Parietal lobe (tissue), 2 donors: Measurements from ENCODE around the gene ERAL1. TPM values are rescaled to one million over a fixed set of nuclear protein-coding genes. Genes with fewer than 3 reads are reported as not detected.

Source experiments
- small RNA-seq: library from RNA; depleted of rRNA; stranded (forward); fragments of <200 nt; gene quantifications from one replicate; pipeline ENCODE3, GENCODE V24; 2014; ENCODE audit warnings: low replicate concordance
- total RNA-seq: library from RNA; depleted of rRNA; stranded (reverse); fragments of >200 nt; gene quantifications from one replicate; pipeline ENCODE4 v1.2.3, GENCODE V29; 2014

The ERAL1 gene
- 36.6 TPM for total RNA-seq

DNA sequence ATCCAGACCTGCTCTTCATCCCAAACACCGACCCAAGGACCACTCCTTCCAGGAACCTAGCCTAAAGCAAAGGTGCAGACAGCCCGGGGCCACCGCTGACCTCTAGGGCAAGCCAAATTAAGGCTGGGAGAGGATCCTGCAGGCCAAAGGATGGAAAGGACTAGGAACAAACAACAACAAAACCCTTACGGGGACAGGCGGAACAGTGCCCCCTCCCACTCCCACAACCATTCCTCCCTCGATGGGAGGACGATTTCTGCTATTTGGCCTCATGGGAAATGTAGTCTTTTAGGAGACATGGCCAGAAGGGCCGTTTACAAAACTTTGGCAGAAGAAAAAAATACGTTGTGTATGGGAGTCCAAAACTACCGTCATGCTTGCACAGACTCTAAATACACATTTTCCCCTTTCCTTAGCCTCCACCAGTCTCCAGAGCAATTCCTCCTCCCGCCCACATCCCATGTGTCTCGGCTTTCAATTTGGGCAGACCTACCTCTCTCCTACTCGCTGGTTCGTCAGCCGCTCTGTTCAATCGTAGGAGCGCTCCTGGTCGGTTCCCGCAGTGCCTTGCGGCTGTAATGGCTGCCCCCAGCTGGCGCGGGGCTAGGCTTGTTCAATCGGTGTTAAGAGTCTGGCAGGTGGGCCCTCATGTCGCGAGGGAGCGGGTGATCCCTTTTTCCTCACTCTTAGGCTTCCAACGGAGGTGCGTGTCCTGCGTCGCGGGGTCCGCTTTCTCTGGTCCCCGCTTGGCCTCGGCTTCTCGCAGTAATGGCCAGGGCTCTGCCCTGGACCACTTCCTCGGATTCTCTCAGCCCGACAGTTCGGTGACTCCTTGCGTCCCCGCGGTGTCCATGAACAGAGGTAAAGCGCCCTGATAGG is at the start of gene ERAL1:
ERAL1 (plus strand) TSS at position 560 of the 879 bp plus-strand sequence; CDS start at position 579, 19 bp downstream.

DNA sequence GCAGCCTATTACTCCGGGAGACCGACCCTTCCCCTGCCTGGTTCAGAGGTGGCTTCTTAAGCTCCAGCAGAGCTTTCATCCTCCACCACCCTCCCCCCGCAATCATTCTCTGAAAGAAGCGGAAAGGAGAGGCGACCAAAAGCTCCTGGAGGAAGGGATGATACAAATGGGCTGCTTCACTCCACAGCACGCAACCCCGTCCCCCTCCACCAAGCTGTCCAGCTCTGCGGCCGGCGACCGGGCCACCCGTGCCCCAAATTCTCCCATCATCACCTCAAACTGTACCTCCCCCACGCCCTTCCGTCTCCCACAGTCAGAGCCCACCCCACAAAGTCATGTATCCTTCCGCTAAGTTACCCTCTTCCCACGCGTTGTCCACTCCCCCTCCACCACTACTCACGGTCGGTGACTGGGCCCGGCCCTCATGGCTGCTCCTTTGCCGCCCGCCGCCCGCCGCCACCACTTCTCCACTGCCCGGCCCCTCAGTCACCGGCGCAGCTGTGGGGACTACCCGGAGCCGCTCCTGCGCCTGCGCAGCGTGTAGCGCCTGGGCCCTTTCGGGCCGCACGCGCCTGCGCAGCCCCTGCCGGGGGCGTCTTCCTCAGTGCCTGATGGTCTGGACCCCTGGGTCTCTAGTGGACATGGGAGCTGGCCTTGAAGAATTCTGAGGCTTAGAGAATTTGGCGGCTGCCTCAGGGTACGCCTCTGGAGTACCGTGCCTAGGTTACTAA is 12.4 kb upstream of the ERAL1 start, which contains the start of gene FAM222B:
FAM222B (minus strand) TSS at position 509 of the 731 bp plus-strand sequence. CDS start 76,123 bp downstream, outside the sequence.

DNA sequence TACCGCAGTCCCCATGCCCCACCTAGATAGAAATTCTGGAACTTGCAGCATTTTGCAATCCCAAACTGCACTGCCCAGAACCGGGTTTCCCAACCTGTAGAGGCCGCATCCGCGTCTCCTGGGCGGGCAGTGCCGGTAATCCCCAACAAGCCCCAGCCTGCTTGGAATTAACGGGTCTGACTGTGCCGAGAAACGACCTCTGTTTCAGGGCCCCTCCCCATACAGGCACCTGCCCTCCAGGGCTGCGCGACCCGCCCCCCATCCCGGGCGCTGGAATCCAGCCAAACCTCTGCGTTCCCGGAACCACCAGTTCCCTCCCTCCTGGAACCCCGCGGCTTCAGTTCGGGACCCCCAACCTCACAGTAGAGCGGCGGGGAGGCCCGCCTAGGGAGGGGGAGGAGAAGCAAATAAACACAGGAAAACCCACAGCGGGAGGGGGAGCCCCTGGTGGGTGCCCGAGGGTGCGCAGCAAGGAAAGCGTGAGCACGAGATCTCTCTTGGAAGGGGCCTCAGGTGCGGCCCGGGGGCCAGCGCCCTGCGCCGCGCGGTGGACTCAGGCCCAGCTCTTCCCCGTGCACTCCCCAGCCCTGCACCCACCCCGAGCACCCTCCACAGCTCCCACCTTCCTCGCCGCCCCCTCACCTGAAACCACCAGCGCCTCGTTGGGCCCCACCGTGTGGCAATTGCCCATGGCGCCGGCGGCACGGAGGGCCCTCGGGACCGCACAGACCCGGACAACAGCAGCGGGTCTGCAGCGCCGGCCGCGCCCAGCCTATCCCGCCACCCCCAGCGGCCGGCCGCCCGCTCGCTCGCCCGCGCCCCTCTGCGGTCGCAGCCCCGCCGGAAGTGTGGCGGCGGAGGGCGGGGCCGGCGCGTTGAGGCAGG is 42.3 kb downstream of the ERAL1 start, which contains the start of gene FLOT2:
FLOT2 (minus strand) TSS at position 850 of the 885 bp plus-strand sequence; CDS start at position 691, 159 bp downstream.

DNA sequence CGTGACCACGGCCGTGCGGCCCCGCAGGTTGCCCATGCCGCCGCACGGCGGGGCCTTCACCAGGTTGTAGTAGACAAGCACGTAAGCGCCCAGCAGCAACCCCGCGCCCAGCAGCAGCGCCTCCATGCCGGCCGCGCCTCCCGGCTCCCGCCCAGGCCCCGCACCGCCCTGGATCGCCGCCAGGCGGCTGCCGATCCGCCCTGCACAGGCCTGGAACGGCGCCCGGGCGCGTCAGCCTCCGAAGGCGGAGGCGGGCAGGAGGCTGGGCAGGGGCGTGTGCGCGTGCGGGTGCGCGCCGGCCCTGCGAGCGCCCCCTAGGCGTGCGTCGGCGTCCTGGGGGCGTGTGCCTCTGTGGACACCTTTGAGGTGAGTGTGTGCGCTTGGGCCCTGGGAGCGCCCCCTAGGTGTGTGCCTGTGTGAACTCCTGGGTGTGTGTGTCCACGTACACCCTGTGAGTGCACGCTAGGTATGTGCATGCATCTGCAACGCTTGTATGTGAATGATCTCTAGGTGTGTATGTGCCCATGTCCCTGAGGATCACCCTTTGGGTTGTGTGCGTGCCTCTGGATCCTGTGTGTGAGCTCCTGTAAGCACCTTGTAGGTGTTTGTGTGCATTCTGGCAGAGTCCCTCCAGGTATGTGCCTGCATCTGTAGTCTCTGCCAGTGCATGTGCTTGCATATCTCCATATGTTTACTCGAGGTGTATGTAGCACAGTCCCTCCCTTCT is 48.2 kb downstream of the ERAL1 start, which contains the start of gene DHRS13:
DHRS13 (minus strand) TSS at position 261 of the 727 bp plus-strand sequence; CDS start at position 126, 135 bp downstream.

Small RNAs within 50 kb of the gene (small RNA-seq; reads per million reads assigned to genes)
- not detected for gene RF00019

Other genes with a start within 250 kb of the ERAL1 start
- gene RSKR, start 240.8 kb upstream of the ERAL1 start, total RNA-seq: 62.0 TPM
- gene BLTP2, start 209.9 kb upstream of the ERAL1 start, total RNA-seq: 200 TPM
- 36.0 TPM for gene SDF2, start 193.1 kb upstream of the ERAL1 start, total RNA-seq
- gene SUPT6H, start 192.8 kb upstream of the ERAL1 start, total RNA-seq: 67.0 TPM
- gene PROCA1, start 143.1 kb upstream of the ERAL1 start, total RNA-seq: 5.0 TPM
- 15.3 TPM for gene RAB34, start 137.1 kb upstream of the ERAL1 start, total RNA-seq
- gene RPL23A, start 135.0 kb upstream of the ERAL1 start, total RNA-seq: 305 TPM
- gene TLCD1, start 128.8 kb upstream of the ERAL1 start, total RNA-seq: not detected
- 2.2 TPM for gene NEK8, start 126.2 kb upstream of the ERAL1 start, total RNA-seq
- 48.8 TPM for gene TRAF4, start 111.0 kb upstream of the ERAL1 start, total RNA-seq
- gene FAM222B, start 12.2 kb upstream of the ERAL1 start, total RNA-seq: 17.8 TPM
- 30.4 TPM for gene FLOT2, start 42.7 kb downstream of the ERAL1 start, total RNA-seq
- 28.5 TPM for gene DHRS13, start 48.1 kb downstream of the ERAL1 start, total RNA-seq
- gene PHF12, start 96.5 kb downstream of the ERAL1 start, total RNA-seq: 32.2 TPM
- gene SEZ6, start 151.0 kb downstream of the ERAL1 start, total RNA-seq: 105 TPM
- 4.7 TPM for gene PIPOX, start 188.1 kb downstream of the ERAL1 start, total RNA-seq